Suprapubic skin (tissue), 3 donors: Measurements from ENCODE around the gene USP14.

Source experiments
- CTCF ChIP-seq, 2 donors: fragments of 200-600 bp in 1 of 2; fragments of 450-650 bp in 1 of 2; sonication (generic) in 1 of 2; IDR thresholded peaks; one replicate each; pipeline ENCODE4 v1.5.1; 2016 to 2019; ENCODE audit warnings: antibody characterized with exemption in 2 of 2, mild to moderate bottlenecking in 1 of 2, moderate library complexity in 1 of 2
- EP300 ChIP-seq: sonication (generic); formaldehyde crosslinking; IDR thresholded peaks from one replicate; pipeline ENCODE4 v1.6.1; 2017; ENCODE audit warnings: antibody characterized with exemption
- POLR2A ChIP-seq, 2 donors: fragments of 450-650 bp; IDR thresholded peaks; one replicate each; pipeline ENCODE4 v1.6.1; 2017; ENCODE audit warnings: antibody characterized with exemption in 2 of 2, mild to moderate bottlenecking in 2 of 2, moderate library complexity in 2 of 2

- TF ChIP-seq CTCF (IDR thresholded peaks at IDR 0.05) (no peak), POLR2A (IDR thresholded peaks at IDR 0.05) (no peak), EP300 (no peak)
Measured at GRCh38 chr18:159037-159652, 788 bp downstream of the USP14 start.
